NCI-H526 (cell line): ENCODE results near the gene RNF157.
A peak's percentile ranks its signal among the peaks of the same experiment; 100 is the strongest.

Experiments
- DNase-seq, 2 experiments: peaks; one replicate each; lab custom pipeline; 2025; lab: John Stamatoyannopoulos, UW

RNF157 gene

DNA sequence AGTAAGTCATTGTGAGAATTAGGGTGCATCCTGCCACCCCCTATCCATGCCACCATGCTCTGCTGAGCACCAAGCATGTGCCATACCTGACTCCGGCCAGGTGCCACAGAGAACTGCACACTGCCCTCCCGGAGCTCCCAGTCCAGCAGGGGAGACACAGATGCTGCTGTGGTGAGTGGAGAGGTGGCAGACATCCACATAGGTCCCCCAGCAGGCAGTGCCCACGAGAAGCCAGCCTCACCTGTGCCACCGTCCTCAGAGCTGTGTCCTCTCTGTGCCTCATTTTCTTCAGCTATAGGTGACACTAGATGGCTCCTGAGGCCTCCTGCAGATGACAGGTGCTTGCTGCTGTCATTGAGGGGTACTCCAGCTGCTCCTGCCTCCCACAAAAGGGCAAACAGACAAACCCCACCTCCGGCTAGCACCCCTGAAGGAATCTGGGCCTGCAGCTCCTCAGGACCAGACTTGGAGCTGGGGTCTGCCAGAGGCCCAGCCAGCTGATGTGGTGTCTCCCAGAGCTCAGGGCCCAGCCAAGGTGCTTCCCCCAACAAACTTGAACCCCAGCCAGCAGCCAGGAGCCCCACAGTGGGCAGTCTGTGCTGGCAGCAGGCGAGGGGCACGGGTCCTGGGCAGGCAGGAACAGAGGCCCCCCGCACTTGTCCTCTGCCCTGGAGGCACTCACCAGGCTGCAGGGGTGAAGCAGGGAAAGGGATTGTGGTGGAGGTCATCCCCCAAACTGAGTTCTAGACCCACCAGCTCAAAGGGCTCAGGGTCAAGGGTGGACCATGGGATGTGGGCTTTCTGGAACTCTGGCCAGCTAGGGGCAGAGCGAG lies 116.3 kb downstream of the RNF157 start:
- peak in 1 of 2 experiments; percentile 39 for DNase-seq

DNA sequence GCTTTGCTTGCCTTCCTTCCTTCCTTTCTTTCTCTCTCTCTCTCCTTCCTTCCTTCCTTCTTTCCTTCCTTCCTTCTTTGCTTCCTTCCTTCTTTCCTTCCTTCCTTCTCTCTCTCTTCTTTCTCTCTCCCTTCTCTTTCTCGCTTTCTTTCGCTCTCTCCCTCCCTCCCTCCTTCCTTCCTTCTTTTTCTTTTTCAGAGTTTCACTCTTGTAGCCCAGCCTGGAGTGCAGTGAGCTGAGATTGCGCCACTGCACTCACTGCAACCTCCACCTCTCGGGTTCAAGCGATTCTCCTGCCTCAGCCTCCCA lies 117.1 kb downstream of the RNF157 start:
- DNase-seq, result no peak

DNA sequence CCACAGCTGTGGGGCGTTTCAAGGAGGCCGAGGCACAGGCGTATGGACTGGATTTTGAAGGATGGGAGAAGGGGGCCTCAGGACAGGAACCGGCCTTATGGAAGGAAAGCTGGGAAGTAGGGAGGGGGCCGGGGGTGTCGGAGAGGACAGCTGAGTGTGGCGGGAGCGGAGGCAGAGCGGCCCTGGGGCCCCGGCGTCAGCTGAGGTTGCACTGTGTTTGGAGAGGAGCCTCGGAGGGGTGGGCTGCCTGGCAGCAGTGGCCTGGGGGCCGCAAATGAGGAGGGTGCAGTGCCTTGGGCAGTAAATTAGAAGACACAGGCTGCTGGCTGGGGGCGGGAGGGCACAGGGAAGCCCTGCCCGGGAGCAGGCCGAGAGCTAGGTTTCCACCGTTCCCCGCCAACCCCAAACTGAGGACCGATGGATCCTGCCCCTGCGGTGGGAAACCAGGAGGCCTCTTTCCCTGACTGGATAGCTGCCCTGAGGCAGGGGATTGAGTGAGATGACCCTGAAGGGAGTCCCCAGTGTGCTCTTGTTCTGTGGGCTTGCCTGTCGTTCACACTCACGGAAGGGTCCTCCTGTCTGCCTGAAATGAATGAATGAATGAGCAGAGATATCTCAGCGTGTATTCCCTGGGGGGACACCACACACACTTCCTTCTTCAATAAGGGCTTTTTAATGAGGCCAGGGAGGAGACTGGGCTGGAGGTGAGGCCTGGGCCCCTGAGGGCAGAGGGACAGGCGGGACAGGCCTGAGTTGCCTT lies 117.7 kb downstream of the RNF157 start:
- no peak for DNase-seq

DNA sequence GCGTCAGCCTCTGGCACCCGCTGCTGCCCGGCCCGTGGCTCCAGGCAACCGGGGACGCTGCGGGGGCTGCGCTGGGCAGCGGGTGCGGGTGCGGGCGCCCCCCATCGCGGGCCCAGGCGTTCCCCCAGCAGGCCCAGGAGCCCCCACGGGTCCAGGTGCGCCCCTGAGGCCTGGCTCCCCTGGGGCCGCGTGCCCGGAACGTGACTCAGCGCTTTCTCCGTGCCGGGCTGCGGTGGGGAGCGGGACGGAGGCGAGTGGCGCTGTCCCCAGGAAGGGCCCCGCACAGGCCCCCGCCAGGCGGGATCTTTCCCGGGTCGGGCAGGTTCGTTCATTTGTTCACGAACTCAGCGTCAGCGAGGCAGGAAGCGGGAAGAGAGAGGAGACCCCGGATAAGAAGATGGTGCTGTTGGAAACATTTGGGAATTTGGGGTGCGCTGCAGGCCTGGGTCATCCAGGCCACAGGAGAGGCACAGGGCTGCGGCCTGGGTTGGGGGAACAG lies 118.3 kb downstream of the RNF157 start:
- DNase-seq, result no peak

DNA sequence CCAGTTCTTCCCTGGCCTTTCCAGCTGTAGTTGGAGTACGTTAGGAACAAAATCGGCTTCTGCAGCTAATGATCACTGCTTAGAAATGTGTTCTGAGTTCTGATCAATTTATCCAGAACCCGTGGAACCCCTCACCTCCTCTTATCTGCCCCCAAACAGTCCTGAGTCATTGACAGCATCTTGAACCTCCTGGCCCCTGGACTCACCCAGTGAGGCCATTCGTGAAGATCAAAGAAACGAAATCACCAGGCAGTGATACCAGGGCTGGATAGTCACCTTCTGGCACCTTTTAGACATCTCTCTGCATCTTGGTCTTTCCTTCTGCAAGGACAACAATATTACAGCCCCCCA lies 119.7 kb downstream of the RNF157 start:
- no peak for DNase-seq

DNA sequence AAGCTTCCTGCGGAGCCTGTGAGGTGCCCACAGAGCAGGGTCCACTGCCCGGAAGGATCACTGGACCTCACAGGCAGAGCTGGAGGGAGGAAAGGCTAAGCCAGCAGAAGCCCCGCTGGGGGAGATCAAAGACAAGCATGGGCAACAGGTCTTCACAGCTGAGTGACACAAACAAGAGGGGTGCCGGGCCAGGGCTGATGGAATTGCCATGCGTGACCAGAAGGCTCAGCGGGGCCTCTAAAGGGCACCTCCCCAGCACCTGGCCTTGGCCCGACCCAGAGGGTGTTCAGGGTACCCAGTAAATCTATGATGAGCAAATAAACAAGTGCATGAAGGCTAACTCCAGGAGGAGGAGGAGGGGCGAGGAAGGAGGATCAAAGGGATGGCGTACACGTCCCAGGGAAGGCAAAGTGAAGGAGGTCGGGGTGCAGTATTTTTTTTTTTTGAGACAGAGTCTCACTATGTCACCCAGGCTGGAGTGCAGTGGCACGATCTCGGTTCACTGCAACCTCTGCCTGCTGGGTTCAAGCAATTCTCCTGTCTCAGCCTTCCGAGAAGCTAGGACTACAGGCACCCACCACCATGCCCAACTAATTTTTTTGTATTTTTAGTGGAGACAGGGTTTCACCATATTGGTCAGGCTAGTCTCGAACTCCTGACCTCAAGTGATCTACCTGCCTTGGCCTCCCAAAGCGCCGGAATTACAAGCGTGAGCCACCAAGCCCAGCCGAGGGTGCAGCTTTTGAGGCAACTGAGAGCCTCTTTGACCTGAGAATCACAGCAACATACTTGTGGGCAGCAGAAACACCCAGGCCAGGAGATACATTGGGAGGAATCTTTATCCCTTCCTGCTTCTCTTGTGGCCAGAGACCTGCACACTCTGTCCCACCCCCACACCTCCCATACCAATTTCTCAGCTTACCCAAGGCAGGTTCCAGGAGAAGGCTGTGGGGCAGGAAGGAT lies 120.6 kb downstream of the RNF157 start:
- no peak for DNase-seq

DNA sequence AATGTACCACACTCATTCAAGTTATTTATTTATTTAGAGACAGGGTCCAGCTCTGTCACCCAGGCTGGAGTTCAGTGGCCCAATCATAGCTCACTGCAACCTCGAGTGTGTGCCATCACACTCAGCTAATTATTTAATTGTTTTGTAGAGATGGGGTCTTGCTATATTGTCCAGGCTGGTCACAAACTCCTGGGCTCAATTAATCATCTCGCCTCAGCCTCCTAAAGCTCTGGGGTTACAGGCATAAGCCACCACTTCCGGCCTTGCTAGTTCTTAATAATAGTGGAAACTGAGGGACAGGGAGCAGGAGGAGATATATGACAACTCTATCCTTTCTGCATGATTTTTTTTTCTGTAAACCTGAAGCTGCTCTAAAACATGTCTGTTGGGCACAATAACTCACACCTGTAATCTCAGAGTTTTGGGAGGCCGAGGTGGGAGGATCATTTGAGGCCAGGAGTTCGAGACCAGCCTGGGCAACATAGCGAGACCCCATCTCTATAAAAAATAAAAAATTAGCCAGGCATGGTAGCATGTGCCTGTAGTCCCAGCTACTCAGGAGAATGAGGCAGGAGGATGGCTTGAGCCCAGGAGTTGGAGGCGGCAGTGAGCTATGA lies 125.0 kb downstream of the RNF157 start:
- no peak for DNase-seq

DNA sequence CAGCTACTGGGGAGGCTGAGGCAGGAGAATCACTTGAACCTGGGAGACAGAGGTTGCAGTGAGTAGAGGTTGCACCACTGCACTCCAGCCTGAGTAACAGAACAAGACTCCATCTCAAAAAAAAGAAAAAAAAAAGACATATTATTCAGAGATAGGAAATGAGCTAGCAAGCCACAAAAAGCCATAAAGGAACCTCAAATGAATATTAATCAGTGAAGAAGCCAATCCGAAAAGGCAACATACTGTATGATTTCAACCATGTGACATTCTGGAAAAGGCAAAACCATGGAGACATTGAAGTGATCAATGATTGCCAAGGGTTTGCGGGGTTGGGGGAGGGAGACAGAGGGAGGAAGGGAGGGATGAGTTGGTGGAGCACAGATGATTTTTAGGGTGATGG lies 128.3 kb downstream of the RNF157 start:
- no peak for DNase-seq

DNA sequence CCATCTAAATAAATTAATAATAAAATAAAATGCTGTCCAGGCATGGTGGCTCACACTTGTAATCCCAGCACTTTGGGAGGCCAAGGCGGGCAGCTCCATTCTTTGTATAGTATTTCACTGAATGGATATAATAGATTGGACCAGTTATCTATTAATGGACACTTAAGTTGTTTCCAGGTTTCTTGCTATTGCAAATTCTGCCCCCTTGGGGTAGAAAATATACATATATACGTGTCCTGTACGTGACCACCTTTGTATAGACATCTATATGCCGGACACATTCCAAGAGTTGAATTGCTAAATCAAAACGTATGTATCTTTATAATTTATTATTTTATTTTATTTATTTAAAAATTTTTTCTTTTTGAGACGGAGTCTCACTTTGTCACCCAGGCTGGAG lies 132.8 kb downstream of the RNF157 start:
- peak; percentile 9 to 39 for DNase-seq

DNA sequence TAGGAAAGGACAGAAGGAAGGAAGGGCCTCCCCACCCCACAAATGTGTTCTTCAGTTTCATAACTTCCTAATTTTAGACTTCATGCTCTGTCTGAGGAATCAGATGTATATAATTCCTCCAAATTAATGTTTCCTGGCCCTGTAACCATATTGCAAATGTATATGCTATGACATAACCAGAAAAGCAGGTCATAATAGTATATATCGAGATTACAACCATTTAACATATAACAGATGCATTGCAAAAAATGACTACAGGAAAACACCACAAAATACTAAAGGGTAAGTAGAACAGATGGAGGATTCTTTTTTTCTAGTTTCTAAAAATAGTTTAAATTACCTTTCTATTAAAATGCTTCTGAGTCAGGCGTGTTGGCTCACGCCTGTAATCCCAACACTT lies 133.6 kb downstream of the RNF157 start:
- no peak for DNase-seq

DNA sequence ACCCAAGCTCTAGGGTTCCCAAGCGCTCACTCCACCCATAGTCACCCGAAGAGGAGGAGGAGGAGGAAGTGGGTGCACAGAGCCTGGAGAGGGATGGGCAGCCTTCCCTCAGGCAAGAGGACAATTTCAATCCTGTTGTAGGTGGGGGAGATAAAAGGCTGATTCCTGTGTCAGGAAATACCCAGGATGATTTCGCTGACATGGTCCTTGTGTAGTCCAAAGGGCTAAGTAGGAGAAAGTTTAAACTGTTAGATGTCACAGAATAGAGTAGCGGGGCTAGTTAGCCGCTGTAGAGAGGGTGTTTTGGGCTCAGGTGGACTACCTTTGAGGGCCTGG lies 135.4 kb downstream of the RNF157 start:
- no peak for DNase-seq

DNA sequence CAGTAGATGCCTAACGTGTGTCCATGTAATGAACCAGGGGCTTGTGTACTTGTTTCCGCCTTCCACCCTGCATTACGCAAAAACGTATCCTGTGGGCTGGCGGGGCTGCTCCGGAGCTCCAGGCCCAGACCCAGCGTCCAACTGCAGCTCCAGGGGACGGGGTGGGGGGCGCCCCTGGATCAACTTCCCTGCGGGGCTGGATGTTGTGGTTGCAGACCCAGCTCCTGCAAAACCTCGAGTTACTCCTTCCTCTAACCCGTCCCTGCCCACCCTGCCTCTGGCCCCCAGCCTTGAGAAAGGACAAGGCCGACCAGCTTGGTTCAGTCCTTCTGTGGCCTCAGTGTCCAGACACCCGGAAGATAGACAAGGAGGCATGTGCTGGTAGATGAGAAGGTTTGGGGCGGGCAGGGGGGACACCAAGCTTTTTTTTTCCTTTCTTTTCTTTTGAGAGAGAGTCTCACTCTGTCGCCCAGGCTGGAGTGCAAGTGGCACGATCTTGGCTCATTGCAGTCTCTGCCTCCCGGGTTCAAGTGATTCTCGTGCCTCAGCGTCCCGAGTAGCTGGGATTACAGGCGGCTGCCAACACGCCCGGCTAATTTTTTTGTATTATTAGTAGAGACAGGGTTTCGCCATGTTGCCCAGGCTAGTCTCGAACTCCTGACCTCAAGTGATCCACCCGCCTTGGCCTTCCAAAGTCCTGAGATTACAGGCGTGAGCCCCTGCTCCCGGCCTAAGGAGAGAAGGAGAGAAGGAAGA lies 136.0 kb downstream of the RNF157 start:
- no peak for DNase-seq

DNA sequence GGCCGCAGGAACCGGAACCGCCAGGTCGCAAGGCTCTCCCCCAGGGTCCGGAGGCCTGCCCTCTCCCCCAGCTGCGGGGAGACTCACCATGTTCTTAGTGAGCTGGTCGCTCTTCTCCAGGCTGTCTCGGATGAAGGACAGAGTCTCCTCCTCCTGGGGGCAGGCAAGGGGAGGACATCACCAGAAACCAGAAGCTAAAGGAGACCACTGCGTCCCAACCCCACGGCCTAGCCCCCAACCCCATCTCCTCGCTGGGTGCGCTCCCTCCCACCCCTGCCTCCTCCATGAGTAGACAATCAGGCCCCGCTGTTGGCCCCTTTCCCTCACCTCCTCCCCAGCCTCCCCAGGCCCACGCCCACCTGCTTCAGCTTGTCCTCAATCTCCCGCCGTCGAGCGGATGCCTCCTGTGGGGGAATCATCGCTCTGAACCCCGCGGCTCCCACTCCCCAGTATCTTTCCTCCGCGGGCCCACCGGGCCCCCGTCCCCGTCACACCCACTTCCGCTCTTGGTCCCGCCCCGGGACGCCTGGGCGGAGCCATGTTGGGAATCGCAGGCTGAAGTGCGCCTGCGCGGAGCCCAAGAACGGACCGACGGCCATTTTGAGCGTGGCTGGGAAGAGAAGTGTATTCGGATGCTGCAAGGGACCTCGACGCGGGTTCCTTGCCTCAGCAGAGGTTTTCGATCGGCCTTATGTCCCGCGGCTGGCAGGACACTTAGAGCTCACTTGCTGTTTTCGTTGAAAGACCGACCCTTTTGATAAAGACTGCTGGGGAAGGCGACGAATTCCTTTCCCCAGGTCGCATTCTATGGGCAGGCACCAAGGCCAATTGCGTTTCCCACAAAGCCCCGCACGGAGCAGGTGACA lies 136.8 kb downstream of the RNF157 start, which contains the start of gene EXOC7:
Gene EXOC7, minus strand, starts transcription at position 514 of the 866 bp plus-strand sequence. Its CDS starts 95 bp downstream, at position 419.
- DNase-seq, result peak; percentile 78 to 95

DNA sequence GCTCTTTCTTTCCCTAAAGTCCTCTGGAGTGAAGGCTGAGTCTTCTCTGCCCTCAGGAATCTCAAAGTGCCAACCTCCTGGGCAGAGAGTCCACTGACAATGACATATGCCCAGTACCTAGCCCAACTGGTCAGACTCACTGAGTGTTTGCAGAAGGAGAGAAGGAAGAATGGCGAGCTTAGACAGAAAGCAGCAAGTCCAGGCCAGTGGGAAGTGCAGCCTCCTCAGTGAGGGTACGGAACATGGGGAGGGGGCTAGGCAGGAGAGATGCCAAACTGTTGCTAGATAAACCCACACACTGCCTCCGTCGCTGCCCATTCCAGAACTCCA lies 137.4 kb downstream of the RNF157 start:
- DNase-seq, result no peak

DNA sequence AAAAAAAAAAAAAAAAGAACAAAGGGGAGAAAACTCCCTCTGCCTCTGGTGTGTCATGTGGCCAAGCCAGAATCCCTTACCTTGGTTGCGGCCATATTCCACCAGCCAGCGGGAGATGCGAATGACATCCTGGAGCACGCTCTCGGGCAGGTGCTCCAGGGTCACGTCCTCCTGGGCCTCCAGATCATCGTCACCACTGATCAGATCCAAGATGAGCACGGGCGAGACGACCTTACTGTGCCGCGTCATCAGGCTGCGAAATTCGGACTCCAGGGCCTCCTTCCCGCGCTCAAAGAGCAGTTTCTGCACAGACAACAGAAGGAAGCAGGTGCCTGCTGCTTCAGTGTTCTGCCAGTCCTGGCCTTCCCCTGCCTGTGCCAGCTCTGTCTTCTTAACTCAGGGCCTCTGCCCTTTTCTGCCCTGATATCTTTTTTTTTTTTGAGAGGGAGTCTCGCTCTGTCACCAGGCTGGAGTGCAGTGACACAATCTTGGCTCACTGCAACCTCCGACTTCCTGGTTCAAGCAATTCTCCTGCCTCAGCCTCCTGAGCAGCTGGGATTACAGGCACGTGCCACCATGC lies 142.5 kb downstream of the RNF157 start:
- no peak for DNase-seq

DNA sequence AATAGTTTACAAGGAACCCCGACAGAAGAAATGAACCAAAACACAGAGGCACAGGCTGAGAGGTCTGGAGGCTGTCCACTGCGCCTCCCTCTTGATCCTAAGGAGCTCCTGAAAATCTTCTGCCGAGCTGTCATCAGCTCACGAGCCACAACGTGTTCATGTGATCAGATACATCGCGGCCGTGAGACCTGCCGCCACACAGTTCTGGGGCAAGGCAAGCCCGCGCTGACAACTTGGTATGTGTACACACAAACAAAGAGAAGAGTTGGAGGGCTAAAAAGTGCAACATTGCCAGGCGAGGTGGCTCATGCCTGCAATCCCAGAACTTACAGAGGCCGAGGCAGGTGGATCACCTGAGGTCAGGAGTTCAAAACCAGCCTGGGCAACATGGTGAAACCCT lies 144.3 kb downstream of the RNF157 start:
- no peak for DNase-seq

DNA sequence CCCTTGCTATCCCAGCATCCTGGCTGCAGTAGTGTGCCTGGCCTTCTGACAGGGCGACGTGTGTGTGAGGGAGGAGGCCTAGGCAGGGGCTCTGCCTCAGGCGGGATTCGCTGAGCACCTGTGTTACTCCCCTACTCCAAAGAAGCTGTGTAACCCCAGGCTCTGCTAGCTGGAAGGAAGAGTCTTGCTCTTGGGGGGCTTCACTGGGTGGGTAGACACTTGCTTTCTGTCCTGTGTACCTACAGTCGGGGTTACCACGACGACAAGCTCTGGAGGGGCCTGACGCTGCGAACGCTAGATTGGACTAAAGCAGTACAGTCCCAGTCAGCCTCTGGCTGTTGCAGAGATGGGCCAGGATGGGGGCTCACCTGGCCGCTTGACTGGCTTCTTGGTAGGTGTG lies 146.2 kb downstream of the RNF157 start:
- DNase-seq, result no peak

DNA sequence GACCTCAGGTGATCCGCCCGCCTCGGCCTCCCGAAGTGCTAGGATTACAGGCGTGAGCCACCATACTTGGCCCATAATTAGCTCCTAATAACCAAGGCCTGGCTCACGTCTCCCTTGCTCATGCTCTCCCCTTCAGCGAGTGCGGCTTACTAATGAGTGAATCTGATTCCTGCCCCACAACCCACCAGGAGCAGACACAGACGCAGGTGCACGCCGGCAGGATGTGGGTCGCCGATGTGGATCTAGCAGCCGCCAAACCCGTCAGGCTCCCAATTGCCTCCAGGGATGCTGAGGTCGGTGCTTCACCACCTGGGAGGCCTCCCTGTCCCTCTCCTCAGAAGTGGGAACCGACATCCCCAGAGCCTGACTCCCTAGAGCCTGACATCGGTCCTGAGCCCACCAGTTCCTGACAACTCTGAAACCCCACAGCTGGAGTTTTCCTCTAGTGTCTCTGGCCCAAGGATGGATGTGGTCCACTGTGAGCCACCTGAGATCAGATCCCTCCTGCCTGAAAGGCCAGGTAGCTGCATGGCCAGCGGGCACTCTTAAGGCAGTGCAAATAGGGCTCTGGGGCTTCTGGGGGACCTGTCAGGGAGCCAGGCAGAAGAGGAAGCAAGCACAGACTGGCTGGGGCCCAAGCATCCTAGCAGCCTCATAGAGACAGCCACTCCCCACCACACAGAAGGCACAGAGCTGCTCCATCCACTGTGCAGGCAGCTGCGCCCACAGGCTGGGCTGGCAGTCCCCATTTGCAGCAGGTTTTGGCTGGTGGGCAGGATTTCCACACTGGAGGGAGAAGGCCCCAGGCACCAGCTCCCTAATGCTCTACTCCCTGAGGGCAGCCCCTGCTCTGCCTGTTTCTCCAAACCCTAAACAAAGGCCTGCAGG lies 147.5 kb downstream of the RNF157 start:
- no peak for DNase-seq
